Fibroblast of skin of left quadriceps (primary cell): ENCODE measurements around the gene NSFL1C.

Experiments
- DNase-seq, 2 experiments: peaks; one replicate each; pipeline ENCODE4 v3.0.0-alpha.2; 2013; ENCODE audit warnings: low read depth in 2 of 2

Gene NSFL1C

DNA sequence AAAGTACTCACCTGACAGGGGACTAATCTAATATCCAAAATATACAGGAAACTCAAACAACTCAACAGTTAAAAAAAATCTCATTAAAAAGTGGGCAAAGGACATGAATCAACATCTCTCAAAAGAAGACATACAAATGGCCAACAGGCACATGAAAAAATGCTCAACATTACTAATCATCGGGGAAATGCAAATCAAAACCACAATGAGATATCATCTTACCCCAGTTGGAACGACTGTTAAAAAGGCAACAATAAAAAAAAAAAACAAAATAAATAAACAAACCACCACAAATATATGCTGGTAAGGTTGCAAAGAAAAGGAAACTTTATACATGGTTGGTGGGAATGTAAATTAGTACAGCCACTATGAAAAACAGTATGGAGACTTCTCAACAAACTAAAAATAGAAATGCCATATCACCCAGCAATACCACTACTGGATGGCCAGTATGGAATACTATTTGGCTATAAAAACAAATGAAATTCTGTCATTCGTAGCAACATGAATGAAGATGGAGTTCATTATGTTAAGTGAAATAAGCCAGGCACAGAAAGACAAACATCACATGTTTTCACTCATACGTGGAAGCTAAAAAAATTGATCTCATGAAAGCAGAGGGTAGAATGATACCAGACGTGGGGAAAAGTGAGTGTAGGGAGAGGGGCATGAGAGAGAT, 17.9 kb upstream of the NSFL1C start:
- DNase-seq, result no peak

DNA sequence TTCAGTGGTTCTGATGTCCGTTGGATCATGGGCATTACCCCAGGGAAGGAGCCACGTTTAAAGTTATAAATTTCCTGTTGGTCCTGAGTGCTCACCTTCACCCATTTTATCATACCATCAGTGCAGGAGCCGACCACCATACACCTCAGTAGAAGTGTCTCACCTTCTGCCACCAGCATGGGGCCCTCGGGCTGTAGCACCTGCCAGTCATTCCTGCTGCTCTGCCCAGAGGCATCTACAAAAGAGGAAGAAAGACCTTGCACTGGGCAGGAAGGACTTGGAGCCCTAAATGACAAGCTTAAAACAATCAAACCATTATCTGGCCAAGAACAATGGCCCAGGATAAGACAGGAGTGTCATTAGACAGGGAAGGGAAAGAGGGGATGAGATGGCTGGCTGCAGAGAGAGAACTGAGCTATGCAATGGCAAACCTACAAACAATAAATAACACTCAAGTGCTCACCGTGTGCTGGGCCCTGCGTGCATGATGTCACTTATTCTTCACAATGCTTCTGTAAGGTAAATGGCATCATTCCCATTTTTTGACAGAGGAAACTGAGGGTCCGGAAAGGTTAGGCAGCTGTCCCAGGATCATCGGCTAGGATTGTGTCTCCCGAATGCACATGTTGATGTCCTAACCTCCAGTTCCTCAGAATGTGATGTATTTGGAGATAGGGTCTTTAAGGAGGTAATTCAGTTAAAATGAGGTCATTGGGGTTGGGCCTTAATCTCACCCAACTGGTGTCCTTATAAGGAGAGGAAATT, 13.4 kb upstream of the NSFL1C start:
- no peak for DNase-seq

DNA sequence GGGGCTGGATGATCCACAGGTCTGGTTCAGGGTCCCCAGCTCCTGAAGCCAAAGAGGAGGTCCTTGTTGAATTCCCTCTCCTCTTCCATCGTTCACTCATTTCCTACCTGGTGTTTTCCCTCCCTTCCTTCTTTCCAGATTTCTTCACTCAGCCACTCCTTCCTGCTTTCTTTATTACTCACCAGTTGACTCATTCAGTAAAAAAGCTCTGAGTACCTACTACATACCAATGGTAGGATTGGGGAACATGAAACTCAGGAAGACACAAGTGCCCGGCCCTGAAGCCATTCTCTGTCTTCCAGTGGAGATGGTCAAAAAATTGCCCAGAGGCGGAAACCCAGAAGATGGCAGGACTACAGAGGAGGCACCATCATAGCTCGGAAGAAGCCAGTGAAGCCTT, 11.9 kb upstream of the NSFL1C start:
- no peak for DNase-seq

GRCh38 chr20:1477896-1478490, 11.3 kb upstream of the NSFL1C start:
- DNase-seq, result no peak

GRCh38 chr20:1474817-1475603, 8.4 kb upstream of the NSFL1C start:
- no peak for DNase-seq

GRCh38 chr20:1474325-1474724, 7.7 kb upstream of the NSFL1C start:
- no peak for DNase-seq

DNA sequence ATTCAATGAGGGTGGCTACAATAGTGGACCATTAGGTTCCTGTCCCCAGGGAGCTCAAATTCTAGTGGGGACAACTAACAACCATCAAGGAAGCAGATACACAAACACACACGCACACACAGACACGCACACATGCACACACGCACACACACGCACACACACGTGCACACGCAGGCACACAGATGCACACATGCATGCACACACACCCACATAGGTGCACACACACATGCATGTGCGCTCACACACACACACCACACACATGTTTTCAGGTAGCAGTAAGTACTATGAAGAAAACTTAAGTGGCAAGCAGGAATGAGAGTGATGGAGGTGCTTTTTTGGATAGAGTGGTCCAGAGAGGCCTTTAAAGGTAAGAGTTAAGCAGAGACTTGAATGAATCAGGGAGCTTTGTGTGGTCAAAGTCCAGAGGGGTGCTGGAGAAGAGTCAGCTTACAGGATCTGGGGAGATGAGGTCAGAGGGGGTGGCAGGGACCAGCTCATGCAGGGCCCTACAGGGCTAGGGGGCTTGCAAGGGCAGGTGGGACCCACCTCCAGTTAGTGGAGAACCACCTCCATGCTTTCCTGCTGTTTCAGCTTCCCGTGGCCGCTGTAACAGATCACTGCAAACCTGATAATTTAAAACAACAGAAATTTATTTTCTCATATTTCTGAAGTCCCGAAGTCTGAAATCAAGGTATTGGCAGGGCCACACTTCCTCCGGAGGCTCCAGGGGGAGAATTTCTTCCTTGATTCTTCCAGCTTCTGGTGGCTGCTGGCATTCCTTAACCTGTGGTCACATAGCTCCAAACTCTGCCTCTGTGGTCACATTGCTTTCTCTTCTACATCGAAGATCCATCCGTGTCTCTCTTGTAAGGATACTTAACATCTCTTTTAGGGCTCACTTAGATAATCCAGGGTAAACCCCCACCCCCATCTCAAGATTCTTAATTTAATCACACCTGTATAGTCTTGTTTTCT, 6.9 kb upstream of the NSFL1C start:
- DNase-seq, result no peak

GRCh38 chr20:1472556-1473245, 6.1 kb upstream of the NSFL1C start:
- no peak for DNase-seq

DNA sequence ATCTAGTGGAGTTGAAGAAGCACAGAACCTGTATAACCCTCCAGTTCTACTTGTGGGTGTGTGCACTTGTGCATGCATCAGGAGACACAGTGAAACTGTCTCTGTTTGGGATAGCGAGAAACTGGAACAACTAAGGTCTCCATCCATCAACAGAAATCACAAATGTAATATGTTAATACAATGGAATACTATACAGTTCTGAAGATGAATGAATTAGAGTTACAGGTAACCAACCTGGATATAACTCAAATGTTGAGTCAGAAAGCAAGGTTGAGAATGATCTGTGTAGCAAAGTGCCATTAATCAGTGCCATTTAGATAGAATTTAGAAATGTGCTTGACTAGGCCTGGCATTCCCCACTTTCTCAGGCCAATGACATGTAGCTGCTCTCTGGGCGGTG, 4.6 kb upstream of the NSFL1C start:
- no peak for DNase-seq

DNA sequence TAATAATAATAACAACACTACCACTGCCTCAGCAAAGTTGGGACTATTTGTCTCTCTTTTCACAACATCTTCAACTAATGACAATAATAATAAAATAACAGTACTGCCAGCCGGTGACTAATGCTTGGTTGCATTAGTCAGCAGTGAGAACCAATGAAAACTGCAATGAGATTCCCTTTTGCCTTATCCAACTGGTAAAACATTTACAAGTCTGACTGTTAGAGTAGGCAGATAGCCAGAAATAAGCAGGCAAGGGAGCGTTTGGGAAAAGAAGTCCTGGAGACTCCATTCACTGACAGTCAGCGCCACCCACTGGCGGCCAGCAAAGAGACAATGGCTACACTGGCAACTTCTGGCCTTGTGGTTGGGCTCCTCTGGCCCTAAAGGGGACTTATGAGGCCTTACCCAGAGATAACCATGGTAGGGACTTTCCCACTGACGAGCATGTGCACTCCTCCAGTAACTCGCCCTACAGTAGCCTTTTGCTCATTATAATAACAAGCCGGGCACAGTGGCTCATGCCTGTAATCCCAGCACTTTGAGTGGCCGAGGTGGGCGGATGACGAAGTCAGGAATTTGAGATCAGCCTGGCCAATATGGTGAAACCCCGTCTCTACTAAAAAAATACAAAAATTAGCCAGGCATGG, 3.4 kb upstream of the NSFL1C start:
- DNase-seq, result peak; percentile 97

- no peak for DNase-seq
Measured at GRCh38 chr20:1469306-1469905, 2.8 kb upstream of the NSFL1C start.

DNA sequence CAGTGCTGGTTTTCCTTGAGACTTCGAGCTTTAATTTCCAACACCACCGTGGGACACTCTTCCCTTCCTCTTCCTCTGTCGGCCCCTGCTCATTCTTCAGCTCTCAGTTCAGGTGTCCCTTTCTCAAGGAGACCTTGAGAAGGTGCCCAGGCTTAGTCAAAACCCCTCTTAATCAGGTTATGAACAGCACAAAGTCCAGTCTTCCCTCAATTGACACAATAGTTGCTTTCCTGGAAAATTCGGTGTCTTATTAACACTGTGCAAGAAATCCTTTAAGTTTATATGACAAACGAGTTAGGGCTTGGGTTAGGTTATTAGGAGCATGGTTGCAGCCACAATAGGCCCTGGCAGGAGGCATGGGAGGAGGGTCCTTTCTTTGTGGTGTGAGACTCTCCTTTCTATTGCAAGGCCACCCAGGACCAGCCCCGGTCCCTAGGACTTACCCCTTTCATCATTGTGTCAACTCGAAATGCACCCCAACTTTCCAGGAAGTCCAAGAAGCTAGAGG, 1.5 kb upstream of the NSFL1C start:
- no peak for DNase-seq

GRCh38 chr20:1467355-1468116, 887 bp upstream of the NSFL1C start:
- no peak for DNase-seq

- DNase-seq, result no peak
Measured at GRCh38 chr20:1467082-1467354, 369 bp upstream of the NSFL1C start.

DNA sequence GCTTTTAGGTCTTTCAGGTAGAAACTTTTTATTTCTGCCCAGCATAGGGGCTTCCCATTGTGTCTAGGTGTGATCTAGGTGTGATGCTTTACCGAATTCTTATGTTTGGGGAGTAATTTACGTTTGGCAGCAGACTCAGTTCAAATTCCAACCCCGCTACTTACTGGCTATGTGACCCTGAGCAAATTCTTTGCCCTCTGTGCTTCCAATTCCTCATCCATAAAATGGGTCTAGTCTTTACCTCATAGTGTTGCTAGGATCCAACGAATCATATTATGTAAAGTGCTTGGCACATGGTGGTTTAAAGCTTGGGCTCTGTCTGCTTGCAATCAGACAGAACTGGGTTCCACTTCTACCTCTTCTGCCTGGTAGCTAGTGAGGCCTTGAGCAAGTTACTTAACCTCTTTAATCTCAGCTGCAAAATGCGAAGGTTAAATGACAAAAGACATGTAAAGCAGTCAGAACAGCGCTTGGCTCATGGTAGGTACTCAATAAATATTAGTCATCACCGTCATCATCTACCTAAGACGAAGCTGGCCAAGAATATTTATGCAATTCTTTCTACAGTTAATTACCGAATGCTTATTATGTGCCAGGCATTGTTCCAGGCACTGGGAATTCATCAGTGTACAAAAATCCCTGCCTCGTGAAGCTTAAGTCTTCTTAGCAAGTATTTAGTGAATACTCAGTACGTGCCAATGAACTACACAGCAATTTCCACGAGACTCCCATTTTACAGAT, 1.0 kb downstream of the NSFL1C start:
- DNase-seq, result no peak

DNA sequence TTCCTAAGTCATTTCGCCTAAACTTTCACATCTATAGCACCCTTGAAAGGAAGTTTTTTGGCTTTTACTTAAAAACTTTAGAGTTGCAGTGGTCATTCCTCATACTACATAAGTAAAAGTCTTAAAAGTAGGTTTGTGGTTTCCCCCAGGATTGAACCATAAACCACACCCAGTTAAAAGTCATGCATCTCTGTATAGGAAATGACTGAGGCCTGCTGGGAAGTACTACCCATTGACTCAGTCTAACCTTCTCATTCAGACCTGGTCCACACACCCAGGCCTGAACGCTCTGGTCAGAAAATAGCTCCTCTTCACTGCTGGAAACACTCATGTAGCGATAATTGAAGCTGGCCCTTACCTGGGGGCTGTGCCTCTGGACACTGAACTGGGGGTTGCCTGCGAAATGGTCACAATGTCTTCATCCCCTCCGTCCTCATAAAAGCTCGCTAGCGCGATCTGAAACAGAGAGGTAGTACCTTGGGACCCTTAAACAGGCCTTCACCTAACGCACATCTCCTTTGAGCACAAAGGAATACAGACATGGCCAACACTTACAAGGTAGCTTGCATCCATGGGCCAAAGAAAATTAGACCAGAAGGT, 2.6 kb downstream of the NSFL1C start:
- DNase-seq, result no peak

DNA sequence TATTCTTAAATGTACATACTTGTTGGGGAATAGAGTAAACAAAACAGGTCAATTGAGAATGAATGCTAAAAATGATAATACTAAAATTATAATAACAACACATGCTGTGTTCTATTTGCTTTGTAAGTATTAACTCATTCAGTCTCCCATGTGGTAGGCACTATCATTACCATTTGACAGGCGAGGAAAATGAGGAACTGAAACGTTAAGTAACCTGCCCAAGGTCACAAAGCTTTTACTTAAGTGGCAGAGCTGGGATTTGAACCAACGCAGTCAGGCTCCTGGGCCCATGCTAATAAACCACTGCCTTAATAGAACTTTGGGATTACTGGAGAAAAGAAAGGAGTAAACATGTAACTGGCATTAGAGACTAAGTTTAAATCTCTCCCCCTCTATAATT, 3.8 kb downstream of the NSFL1C start:
- no peak for DNase-seq

GRCh38 chr20:1462001-1462400, 4.6 kb downstream of the NSFL1C start:
- DNase-seq, result no peak
